HG03280 (cell line): ENCODE measurements around the gene ATP4A.
"Not testable (repeated sequence)": the region's sequence is repeated elsewhere in the genome, so short reads cannot be mapped to it uniquely, and the experiment has no call there.

Experiments
- ATAC-seq: cut with Tn5 transposase; IDR thresholded peaks from one replicate; pipeline ENCODE4 v1.9.1; 2021; ENCODE audit warnings: mild to moderate bottlenecking, moderate library complexity; ENCODE audit not compliant: unreplicated experiment

The ATP4A gene

GRCh38 chr19:35563207-35563829, at the start of gene ATP4A:
Gene ATP4A, minus strand, starts transcription at chr19:35563658. Its CDS starts 29 bp downstream, at chr19:35563629.
- no peak for ATAC-seq

- peak; percentile 87 for ATAC-seq
These were observed 49.3 kb upstream of the ATP4A start, which contains the start of gene HAUS5 for GRCh38 chr19:35612559-35613321. Gene HAUS5, plus strand, starts transcription at chr19:35612735. Its CDS starts 60 bp downstream, at chr19:35612795.

- ATAC-seq: no peak
These were observed 48.7 kb upstream of the ATP4A start for GRCh38 chr19:35612224-35612558.

- no peak for ATAC-seq
These were observed 46.4 kb upstream of the ATP4A start for GRCh38 chr19:35609851-35610353.

GRCh38 chr19:35608251-35608650, 44.8 kb upstream of the ATP4A start:
- no peak for ATAC-seq

GRCh38 chr19:35607661-35608060, 44.2 kb upstream of the ATP4A start:
- no peak for ATAC-seq

- ATAC-seq: not testable (repeated sequence)
These were observed 43.7 kb upstream of the ATP4A start for GRCh38 chr19:35607170-35607569.

GRCh38 chr19:35604436-35604835, 41.0 kb upstream of the ATP4A start:
- not testable (repeated sequence) for ATAC-seq

- ATAC-seq: no peak
These were observed 38.5 kb upstream of the ATP4A start for GRCh38 chr19:35601971-35602370.

- peak; percentile 55 for ATAC-seq
These were observed 33.0 kb upstream of the ATP4A start for GRCh38 chr19:35596366-35596999.

- ATAC-seq: no peak
These were observed 32.5 kb upstream of the ATP4A start for GRCh38 chr19:35595928-35596327.

GRCh38 chr19:35595026-35595425, 31.6 kb upstream of the ATP4A start:
- not testable (repeated sequence) for ATAC-seq

GRCh38 chr19:35592226-35592625, 28.8 kb upstream of the ATP4A start:
- ATAC-seq: no peak

GRCh38 chr19:35590875-35591274, 27.4 kb upstream of the ATP4A start:
- ATAC-seq: no peak

- no peak for ATAC-seq
These were observed 23.9 kb upstream of the ATP4A start for GRCh38 chr19:35587321-35587720.

- ATAC-seq: no peak
These were observed 22.4 kb upstream of the ATP4A start, which contains the start of gene PMIS2 for GRCh38 chr19:35585848-35586247. Gene PMIS2, plus strand, starts transcription at chr19:35586173. Its CDS starts 87 bp downstream, at chr19:35586260.

- no peak for ATAC-seq
These were observed 19.3 kb upstream of the ATP4A start for GRCh38 chr19:35582760-35583159.

GRCh38 chr19:35578707-35579106, 15.2 kb upstream of the ATP4A start:
- ATAC-seq: no peak

- no peak for ATAC-seq
These were observed 14.5 kb upstream of the ATP4A start for GRCh38 chr19:35577918-35578317.

GRCh38 chr19:35571406-35571965, 8.0 kb upstream of the ATP4A start:
- no peak for ATAC-seq

- ATAC-seq: no peak
These were observed 5.9 kb upstream of the ATP4A start for GRCh38 chr19:35569281-35569781.
